ENCODE data around the gene CORIN.
A peak's percentile ranks its signal among the peaks of the same experiment; 100 is the strongest.

GRCh38 chr4:47852136-47852535, 14.3 kb upstream of the CORIN start:
- TF ChIP-seq RFX5 (IDR thresholded peaks at IDR 0.05; ENCODE audit: low read depth, low read length): no peak
- TF ChIP-seq POLR2A (IDR thresholded peaks at IDR 0.05; ENCODE audit: low read depth, low read length): no peak
- no peak for TF ChIP-seq CTCF (conservative IDR thresholded peaks at IDR 0.05; ENCODE audit: low read depth, low read length)
- peak; percentile 23; the same call in 1 of the 2 replicates for TF ChIP-seq BHLHE40 (IDR thresholded peaks at IDR 0.05; ENCODE audit: low read depth, low read length)
- no peak for TF ChIP-seq USF2 (IDR thresholded peaks at IDR 0.05; ENCODE audit: low read depth, low read length)
- TF ChIP-seq NFE2L2 (IDR thresholded peaks at IDR 0.05; ENCODE audit: low read depth, low read length): no peak
- no peak for TF ChIP-seq CHD1 (IDR thresholded peaks at IDR 0.05; ENCODE audit: low read depth, low read length)
- no peak for TF ChIP-seq RCOR1 (IDR thresholded peaks at IDR 0.05; ENCODE audit: insufficient replicate concordance, low read length)
- no peak for TF ChIP-seq ELK1 (IDR thresholded peaks at IDR 0.05; ENCODE audit: borderline replicate concordance, low read depth, low read length)
- no peak for TF ChIP-seq RAD21 (IDR thresholded peaks at IDR 0.05; ENCODE audit: low read length)
- no peak for TF ChIP-seq MAFK (IDR thresholded peaks at IDR 0.05; ENCODE audit: low read depth, low read length)
